Vagina (tissue), 2 donors: ENCODE data around the gene ZNF778. TPM values are rescaled to one million over a fixed set of nuclear protein-coding genes. Genes with fewer than 3 reads are reported as not detected.

Source experiments
- DNase-seq, 2 donors: peaks; one replicate each; pipeline ENCODE4 v3.0.0-alpha.2; 2017; ENCODE audit errors: extremely low spot score in 2 of 2
- H3K27ac ChIP-seq: fragments of 200-600 bp; sonication (generic); one replicate; pipeline ENCODE4 v1.5.1; 2019
- H3K27me3 ChIP-seq: fragments of 200-600 bp; sonication (generic); one replicate; pipeline ENCODE4 v1.5.1; 2019
- H3K36me3 ChIP-seq, 2 donors: fragments of 200-600 bp; sonication (generic); one replicate each; pipeline ENCODE4 v1.5.1; 2017 to 2019
- H3K4me1 ChIP-seq: fragments of 200-600 bp; sonication (generic); one replicate; pipeline ENCODE4 v1.5.1; 2019
- H3K4me3 ChIP-seq, 2 donors: fragments of 200-600 bp; sonication (generic); 1 replicate in 1 of 2; 2 replicates in 1 of 2; pipeline ENCODE4 v1.5.1; 2016 to 2019
- H3K9me3 ChIP-seq: fragments of 200-600 bp; sonication (generic); one replicate; pipeline ENCODE4 v1.5.1; 2019
- CTCF ChIP-seq, 3 experiments: fragments of 450-650 bp in 2 of 3; fragments of 200-600 bp in 1 of 3; sonication (generic) in 1 of 3; IDR thresholded peaks; one replicate each; pipeline ENCODE4 v1.5.1; 2017 to 2019; ENCODE audit warnings: antibody characterized with exemption in 3 of 3, mild to moderate bottlenecking in 2 of 3, moderate library complexity in 2 of 3
- POLR2A ChIP-seq, 2 donors: fragments of 450-650 bp; IDR thresholded peaks; one replicate each; pipeline ENCODE4 v1.6.1; 2017; ENCODE audit warnings: antibody characterized with exemption in 2 of 2, mild to moderate bottlenecking in 2 of 2, moderate library complexity in 2 of 2
- POLR2AphosphoS5 ChIP-seq, 2 donors: sonication (generic); formaldehyde crosslinking; IDR thresholded peaks; one replicate each; pipeline ENCODE4 v1.9.0; 2017; ENCODE audit warnings: antibody characterized with exemption in 2 of 2, mild to moderate bottlenecking in 2 of 2, low read depth in 1 of 2; ENCODE audit not compliant: insufficient read depth in 1 of 2
- intact Hi-C: fragments of 100-400 bp; cut with DNase I; formaldehyde crosslinking; loops from one replicate; pipeline ENCODE4 v1.15.1; 2023
- total RNA-seq: library from RNA; depleted of rRNA; stranded (reverse); fragments of >200 nt; gene quantifications from one replicate; pipeline ENCODE4 v1.2.3, GENCODE V29; 2016

Gene ZNF778
- total RNA-seq, 1 donor from 2014 or later: 6.6 TPM

- Histone ChIP-seq H3K27ac (peak overlapping the region; percentile 93), H3K36me3 (peaks cover 0 to 16% of the 10 kb centered on the region in 2 donors), H3K4me3 (peak overlapping the region; percentile 66 to 71), H3K4me1 (peaks cover 35% of the 10 kb centered on the region), H3K9me3 (no peaks in the 10 kb centered on the region), H3K27me3 (no peaks in the 10 kb centered on the region)
- no peak for DNase-seq
- intact Hi-C loops: loop anchor here (5.0 to 10.0 kb wide), 2 partner anchors 272 to 480 kb away; no protein-coding TSS in a partner anchor
- TF ChIP-seq POLR2A (IDR thresholded peaks at IDR 0.05) (no peak), CTCF (IDR thresholded peaks at IDR 0.05) (no peak), POLR2AphosphoS5 (IDR thresholded peaks at IDR 0.05; ENCODE audit: insufficient read depth in 1 of 2, low read depth in 1 of 2) (no peak)
Observed at GRCh38 chr16:89217138-89217387, 440 bp upstream of the ZNF778 start.

DNA sequence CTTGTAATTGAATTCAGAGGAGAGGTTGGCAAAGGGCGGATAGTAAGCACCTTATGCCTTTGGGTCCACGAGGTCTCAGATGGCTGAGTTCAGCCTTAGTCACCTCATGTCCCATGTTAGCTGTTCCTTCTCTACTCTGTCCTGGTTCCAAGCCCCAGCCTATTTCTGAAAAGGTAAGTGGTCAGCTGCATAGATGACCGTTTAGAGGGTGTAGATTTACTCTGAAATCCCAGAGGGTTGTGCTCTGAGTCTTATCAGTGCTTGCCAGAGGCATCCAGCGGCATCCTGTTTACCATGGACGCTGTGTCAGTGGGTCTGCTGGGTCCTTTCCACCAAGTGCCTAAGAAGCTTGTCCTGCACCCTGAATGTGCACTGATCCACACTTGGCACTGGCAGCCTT is 1.9 kb downstream of the ZNF778 start:
- peaks cover 0 to 37% of the 10 kb centered on the region in 2 donors for H3K36me3 ChIP-seq
- H3K4me1 ChIP-seq: peaks cover 35% of the 10 kb centered on the region
- DNase-seq: no peak
- no peak overlapping the region for H3K4me3 ChIP-seq
- intact Hi-C loops: loop anchor here (5.0 to 10.0 kb wide), 2 partner anchors 275 to 482 kb away; no protein-coding TSS in a partner anchor
- no peak overlapping the region for H3K27ac ChIP-seq
- H3K9me3 ChIP-seq: no peaks in the 10 kb centered on the region
- H3K27me3 ChIP-seq: no peaks in the 10 kb centered on the region
- TF ChIP-seq CTCF (IDR thresholded peaks at IDR 0.05) (no peak), POLR2AphosphoS5 (IDR thresholded peaks at IDR 0.05; ENCODE audit: insufficient read depth in 1 of 2, low read depth in 1 of 2) (no peak), POLR2A (IDR thresholded peaks at IDR 0.05) (no peak)

- TF ChIP-seq POLR2A (IDR thresholded peaks at IDR 0.05) (no peak), CTCF (IDR thresholded peaks at IDR 0.05) (no peak), POLR2AphosphoS5 (IDR thresholded peaks at IDR 0.05; ENCODE audit: insufficient read depth in 1 of 2, low read depth in 1 of 2) (no peak)
- intact Hi-C loops: no loop called here
- no peak overlapping the region for H3K4me3 ChIP-seq
- H3K9me3 ChIP-seq: no peaks in the 10 kb centered on the region
- peaks cover 0 to 49% of the 10 kb centered on the region in 2 donors for H3K36me3 ChIP-seq
- H3K4me1 ChIP-seq: peaks cover 25% of the 10 kb centered on the region
- no peaks in the 10 kb centered on the region for H3K27me3 ChIP-seq
- no peak overlapping the region for H3K27ac ChIP-seq
- DNase-seq: no peak
Observed at GRCh38 chr16:89221604-89222003, 4.1 kb downstream of the ZNF778 start.

DNA sequence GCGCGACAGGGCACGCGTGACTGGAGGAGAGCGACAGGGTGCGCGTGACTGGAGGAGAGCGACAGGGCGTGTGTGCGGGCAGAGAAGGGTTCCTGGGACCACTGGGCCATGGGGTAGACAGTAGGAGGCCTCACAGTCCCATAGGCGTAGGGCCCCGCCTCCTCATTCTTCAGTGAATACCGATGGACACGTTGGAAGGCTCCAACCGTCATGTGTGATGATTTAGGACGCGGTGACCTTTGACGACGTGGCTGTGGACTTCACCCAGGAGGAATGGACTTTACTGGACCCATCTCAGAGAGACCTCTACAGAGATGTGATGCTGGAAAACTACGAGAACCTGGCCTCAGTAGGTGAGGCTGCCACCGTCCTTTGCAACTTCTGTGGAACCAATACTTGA is 5.4 kb downstream of the ZNF778 start:
- Histone ChIP-seq H3K9me3 (no peaks in the 10 kb centered on the region), H3K36me3 (peaks cover 0 to 63% of the 10 kb centered on the region in 2 donors), H3K4me3 (no peak overlapping the region), H3K27ac (no peak overlapping the region), H3K4me1 (peaks cover 16% of the 10 kb centered on the region), H3K27me3 (no peaks in the 10 kb centered on the region)
- intact Hi-C loops: no loop called here
- TF ChIP-seq POLR2AphosphoS5 (IDR thresholded peaks at IDR 0.05; ENCODE audit: insufficient read depth in 1 of 2, low read depth in 1 of 2) (no peak), POLR2A (IDR thresholded peaks at IDR 0.05) (no peak), CTCF (IDR thresholded peaks at IDR 0.05) (no peak)
- no peak for DNase-seq

DNA sequence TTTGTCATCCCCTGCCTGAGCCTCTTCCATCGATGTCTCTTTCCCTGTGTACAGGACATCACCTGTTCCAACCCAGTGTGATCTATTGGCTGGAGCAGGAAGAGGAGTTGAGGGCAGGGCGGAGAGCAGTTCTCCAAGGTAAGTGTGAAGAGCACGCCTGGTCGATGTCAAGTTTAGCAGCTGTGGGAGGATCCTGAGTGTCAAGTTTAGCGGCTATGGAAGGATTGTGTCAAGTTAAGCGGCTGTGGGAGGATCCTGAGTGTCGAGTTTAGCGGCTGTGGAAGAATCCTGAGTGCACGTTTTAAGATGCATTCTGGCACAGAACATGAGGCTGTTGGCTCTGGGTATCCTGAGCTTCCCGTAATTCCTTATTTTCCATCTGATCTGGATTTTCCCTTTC is 7.2 kb downstream of the ZNF778 start:
- H3K4me1 ChIP-seq: no peaks in the 10 kb centered on the region
- H3K9me3 ChIP-seq: no peaks in the 10 kb centered on the region
- no peaks in the 10 kb centered on the region for H3K27me3 ChIP-seq
- TF ChIP-seq POLR2A (IDR thresholded peaks at IDR 0.05): no peak
- no peak for TF ChIP-seq POLR2AphosphoS5 (IDR thresholded peaks at IDR 0.05; ENCODE audit: insufficient read depth in 1 of 2, low read depth in 1 of 2)
- no peak for TF ChIP-seq CTCF (IDR thresholded peaks at IDR 0.05)
- H3K4me3 ChIP-seq: no peak overlapping the region
- peaks cover 0 to 69% of the 10 kb centered on the region in 2 donors for H3K36me3 ChIP-seq
- intact Hi-C loops: no loop called here
- DNase-seq: no peak
- H3K27ac ChIP-seq: no peak overlapping the region
